Measurements from ENCODE around the gene LYST.

DNA sequence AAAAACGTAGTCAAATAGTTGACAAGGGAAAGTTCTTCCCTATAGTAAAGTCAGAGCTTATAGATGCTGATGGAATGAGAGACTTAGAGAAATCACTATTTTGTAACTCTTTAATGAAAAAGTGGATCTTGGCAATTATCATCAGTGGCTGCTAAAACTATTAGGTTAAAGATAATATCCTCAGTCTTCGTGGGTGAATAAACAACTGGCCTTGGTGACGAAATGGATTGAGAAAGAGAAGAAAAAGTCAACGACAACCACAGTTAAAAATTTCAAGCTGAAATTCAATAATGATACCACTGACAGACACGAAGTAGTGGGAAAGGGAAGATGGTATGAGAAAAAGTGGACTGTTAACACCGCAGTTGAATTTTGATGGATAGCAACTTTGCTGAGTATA is 127.1 kb downstream of the LYST start:
- TF ChIP-seq POLR2AphosphoS5 (IDR thresholded peaks at IDR 0.05): no peak
- TF ChIP-seq, protein P1, sequence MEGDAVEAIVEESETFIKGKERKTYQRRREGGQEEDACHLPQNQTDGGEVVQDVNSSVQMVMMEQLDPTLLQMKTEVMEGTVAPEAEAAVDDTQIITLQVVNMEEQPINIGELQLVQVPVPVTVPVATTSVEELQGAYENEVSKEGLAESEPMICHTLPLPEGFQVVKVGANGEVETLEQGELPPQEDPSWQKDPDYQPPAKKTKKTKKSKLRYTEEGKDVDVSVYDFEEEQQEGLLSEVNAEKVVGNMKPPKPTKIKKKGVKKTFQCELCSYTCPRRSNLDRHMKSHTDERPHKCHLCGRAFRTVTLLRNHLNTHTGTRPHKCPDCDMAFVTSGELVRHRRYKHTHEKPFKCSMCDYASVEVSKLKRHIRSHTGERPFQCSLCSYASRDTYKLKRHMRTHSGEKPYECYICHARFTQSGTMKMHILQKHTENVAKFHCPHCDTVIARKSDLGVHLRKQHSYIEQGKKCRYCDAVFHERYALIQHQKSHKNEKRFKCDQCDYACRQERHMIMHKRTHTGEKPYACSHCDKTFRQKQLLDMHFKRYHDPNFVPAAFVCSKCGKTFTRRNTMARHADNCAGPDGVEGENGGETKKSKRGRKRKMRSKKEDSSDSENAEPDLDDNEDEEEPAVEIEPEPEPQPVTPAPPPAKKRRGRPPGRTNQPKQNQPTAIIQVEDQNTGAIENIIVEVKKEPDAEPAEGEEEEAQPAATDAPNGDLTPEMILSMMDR (IDR thresholded peaks at IDR 0.05 in 8 of 11, conservative IDR thresholded peaks at IDR 0.05 in 3 of 11): no peak

Data from spleen (tissue), 7 donors.